Mesenchymal stem cell (in vitro differentiated cells and primary cell): ENCODE results near the gene FMN2.
"Not testable (repeated sequence)": the region's sequence is repeated elsewhere in the genome, so short reads cannot be mapped to it uniquely, and the experiment has no call there.

ENCODE experiments used
- DNase-seq: peaks from one replicate; pipeline ENCODE4 v3.0.0-alpha.2; 2013
- H2AFZ ChIP-seq: one replicate; pipeline ENCODE4 v1.6.1; 2013; ENCODE audit warnings: low read depth, mild to moderate bottlenecking, control low read depth, inconsistent platforms, low read length, moderate library complexity
- H2AK5ac ChIP-seq: 2 replicates; pipeline ENCODE4 v1.6.1; 2013; ENCODE audit warnings: low read length, moderate library complexity, mild to moderate bottlenecking, inconsistent platforms; ENCODE audit not compliant: severe bottlenecking
- H2BK120ac ChIP-seq: one replicate; pipeline ENCODE4 v1.6.1; 2013; ENCODE audit warnings: low read depth, mild to moderate bottlenecking, inconsistent platforms, low read length, moderate library complexity
- H2BK12ac ChIP-seq, 2 experiments: one replicate each; pipeline ENCODE4 v1.6.1; 2013; ENCODE audit warnings: inconsistent platforms in 2 of 2, low read length in 2 of 2, mild to moderate bottlenecking in 2 of 2, moderate library complexity in 2 of 2, control low read depth in 1 of 2
- H2BK15ac ChIP-seq: one replicate; pipeline ENCODE4 v1.6.1; 2013; ENCODE audit warnings: mild to moderate bottlenecking, low read depth, inconsistent platforms; ENCODE audit not compliant: poor library complexity, severe bottlenecking
- H2BK5ac ChIP-seq: 2 replicates; pipeline ENCODE4 v1.6.1; 2013; ENCODE audit warnings: low read depth, mild to moderate bottlenecking, low read length, control low read depth, inconsistent platforms; ENCODE audit not compliant: poor library complexity, severe bottlenecking
- H3K14ac ChIP-seq, 2 experiments: one replicate each; pipeline ENCODE4 v1.6.1; 2013; ENCODE audit warnings: inconsistent platforms in 2 of 2, low read length in 2 of 2, control low read depth in 1 of 2, mild to moderate bottlenecking in 1 of 2, moderate library complexity in 1 of 2
- H3K18ac ChIP-seq, 2 experiments: one replicate each; pipeline ENCODE4 v1.6.1; 2013; ENCODE audit warnings: inconsistent platforms in 2 of 2, low read length in 2 of 2, control low read depth in 1 of 2, low read depth in 1 of 2, mild to moderate bottlenecking in 1 of 2
- H3K23ac ChIP-seq, 2 experiments: one replicate each; pipeline ENCODE4 v1.6.1; 2013; ENCODE audit warnings: inconsistent platforms in 2 of 2, low read length in 2 of 2, mild to moderate bottlenecking in 2 of 2, moderate library complexity in 2 of 2, control low read depth in 1 of 2
- H3K27ac ChIP-seq: 2 replicates; pipeline ENCODE4 v1.5.1; 2013; ENCODE audit warnings: mild to moderate bottlenecking, moderate library complexity, low read length, control low read depth, inconsistent platforms; ENCODE audit not compliant: poor library complexity, severe bottlenecking
- H3K27me3 ChIP-seq, 2 experiments: 2 replicates each; pipeline versions ENCODE4 v1.6.1 to v1.7.0; 2013; ENCODE audit warnings: low read length in 2 of 2, mild to moderate bottlenecking in 2 of 2, moderate library complexity in 2 of 2, control low read depth in 1 of 2, inconsistent platforms in 1 of 2; ENCODE audit not compliant: control insufficient read depth in 1 of 2, insufficient read depth in 1 of 2
- H3K36me3 ChIP-seq, 2 experiments: 2 replicates each; pipeline versions ENCODE4 v1.6.1 to v1.7.0; 2013; ENCODE audit warnings: low read length in 2 of 2, control low read depth in 1 of 2, inconsistent platforms in 1 of 2, low read depth in 1 of 2, mild to moderate bottlenecking in 1 of 2; ENCODE audit not compliant: insufficient read depth in 2 of 2, control insufficient read depth in 1 of 2
- H3K4ac ChIP-seq, 2 experiments: one replicate each; pipeline ENCODE4 v1.6.1; 2013; ENCODE audit warnings: inconsistent platforms in 2 of 2, low read length in 2 of 2, mild to moderate bottlenecking in 2 of 2, moderate library complexity in 2 of 2, control low read depth in 1 of 2, low read depth in 1 of 2
- H3K4me1 ChIP-seq: 2 replicates; pipeline ENCODE4 v1.6.1; 2013; ENCODE audit warnings: low read depth, low read length, control low read depth; ENCODE audit not compliant: control insufficient read depth, insufficient read depth
- H3K4me2 ChIP-seq: 2 replicates; pipeline ENCODE4 v1.6.1; 2013; ENCODE audit warnings: low read length, mild to moderate bottlenecking, inconsistent platforms; ENCODE audit not compliant: poor library complexity, severe bottlenecking
- H3K4me3 ChIP-seq, 2 experiments: 2 replicates each; pipeline versions ENCODE4 v1.5.1 to v1.7.0; 2013; ENCODE audit warnings: low read length in 2 of 2, mild to moderate bottlenecking in 2 of 2, control low read depth in 1 of 2, low read depth in 1 of 2; ENCODE audit not compliant: insufficient read depth in 1 of 2
- H3K79me1 ChIP-seq: replicated peaks from 2 replicates; pipeline ENCODE4 v1.6.1; 2013; ENCODE audit warnings: mild to moderate bottlenecking, control low read depth, low read length, inconsistent platforms; ENCODE audit not compliant: poor library complexity, severe bottlenecking
- H3K9ac ChIP-seq: 2 replicates; pipeline ENCODE4 v1.7.0; 2013; ENCODE audit warnings: mild to moderate bottlenecking, low read length, moderate library complexity
- H3K9me3 ChIP-seq: 2 replicates; pipeline ENCODE4 v1.7.0; 2013; ENCODE audit warnings: mild to moderate bottlenecking, low read length; ENCODE audit not compliant: control insufficient read depth
- H4K8ac ChIP-seq: one replicate; pipeline ENCODE4 v1.6.1; 2013; ENCODE audit warnings: inconsistent platforms, mild to moderate bottlenecking, low read length, moderate library complexity
- H4K91ac ChIP-seq: one replicate; pipeline ENCODE4 v1.6.1; 2013; ENCODE audit warnings: mild to moderate bottlenecking, low read length, inconsistent platforms
- WGBS: methylation state at CpG from one replicate; pipeline ENCODE4 v1.1.7; 2013; ENCODE audit warnings: mixed read lengths; 5-methylcytosine and 5-hydroxymethylcytosine counted together

Gene FMN2

DNA sequence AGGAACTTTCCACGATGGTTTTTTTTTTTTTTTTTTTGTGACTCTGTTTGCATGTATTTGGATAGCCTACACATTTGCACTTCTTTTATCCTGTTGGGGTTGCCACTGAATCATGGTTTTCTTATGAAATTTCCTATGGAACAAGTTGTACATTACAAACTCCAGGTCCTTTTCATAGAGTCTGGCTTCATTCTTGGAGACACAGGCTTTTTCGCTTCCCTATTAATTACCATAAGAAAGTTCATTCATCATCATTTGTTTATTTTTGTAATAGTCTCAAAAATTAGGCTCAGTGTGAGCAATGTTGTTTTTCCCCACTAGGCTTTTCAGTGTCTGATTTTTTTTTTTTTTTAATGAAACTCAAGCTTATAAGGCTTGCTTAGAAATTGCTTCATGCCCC is 179.4 kb downstream of the FMN2 start:
- Histone ChIP-seq H4K91ac (no peak overlapping the region), H2BK12ac (no peak overlapping the region), H2AK5ac (no peak overlapping the region), H3K9ac (no peak overlapping the region), H3K9me3 (peaks cover 26% of the 10 kb centered on the region), H2AFZ (no peak overlapping the region), H3K36me3 (peaks cover 0 to 7% of the 10 kb centered on the region in 2 experiments), H3K14ac (no peak overlapping the region), H4K8ac (no peak overlapping the region), H3K18ac (no peak overlapping the region), H3K4me3 (no peak overlapping the region), H3K23ac (no peak overlapping the region), H3K4me2 (no peak overlapping the region), H2BK120ac (no peak overlapping the region), H3K4ac (no peak overlapping the region), H2BK5ac (no peak overlapping the region), H2BK15ac (no peak overlapping the region), H3K4me1 (no peaks in the 10 kb centered on the region), H3K27me3 (no peaks in the 10 kb centered on the region), H3K79me1 (peaks cover 5% of the 10 kb centered on the region), H3K27ac (no peak overlapping the region)
- no CpG with 5 or more reads among the region's 2 CpGs for WGBS
- DNase-seq, result no peak

DNA sequence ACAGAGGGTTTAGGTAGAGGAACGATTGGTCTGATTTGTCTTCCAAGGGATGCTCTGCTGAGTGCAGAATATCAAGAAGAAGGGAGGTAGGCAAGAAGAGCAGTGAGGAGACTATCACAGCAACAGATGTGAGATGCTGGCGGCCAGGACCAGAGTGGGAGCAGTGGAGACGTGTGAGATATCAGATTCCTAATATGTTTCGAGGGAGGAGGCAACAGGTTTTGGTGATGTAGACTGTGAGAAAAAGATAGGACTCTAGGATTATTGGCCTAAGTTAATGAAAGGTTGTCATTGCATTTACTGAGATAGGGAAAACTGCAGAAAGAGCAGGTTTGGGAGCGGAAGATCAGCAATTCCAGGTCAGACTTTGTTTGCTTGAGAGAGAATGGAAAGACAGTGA is 182.9 kb downstream of the FMN2 start:
- H4K91ac ChIP-seq, result no peak overlapping the region
- WGBS, result 89% methylated on average over 5 of the region's 5 CpGs
- H3K9ac ChIP-seq, result no peak overlapping the region
- H3K4ac ChIP-seq, result no peak overlapping the region
- H4K8ac ChIP-seq, result no peak overlapping the region
- no peak overlapping the region for H3K4me3 ChIP-seq
- H2BK12ac ChIP-seq, result no peak overlapping the region
- H2BK15ac ChIP-seq, result no peak overlapping the region
- H2AK5ac ChIP-seq, result no peak overlapping the region
- H3K23ac ChIP-seq, result no peak overlapping the region
- no peak for DNase-seq
- peaks cover 7% of the 10 kb centered on the region for H3K79me1 ChIP-seq
- no peaks in the 10 kb centered on the region for H3K4me1 ChIP-seq
- no peak overlapping the region for H2BK5ac ChIP-seq
- no peak overlapping the region for H2BK120ac ChIP-seq
- peaks cover 8% of the 10 kb centered on the region for H3K9me3 ChIP-seq
- no peak overlapping the region for H3K4me2 ChIP-seq
- no peak overlapping the region for H3K18ac ChIP-seq
- H3K27me3 ChIP-seq, result no peaks in the 10 kb centered on the region
- peaks cover 0 to 7% of the 10 kb centered on the region in 2 experiments for H3K36me3 ChIP-seq
- no peak overlapping the region for H3K14ac ChIP-seq
- no peak overlapping the region for H2AFZ ChIP-seq
- H3K27ac ChIP-seq, result no peak overlapping the region

DNA sequence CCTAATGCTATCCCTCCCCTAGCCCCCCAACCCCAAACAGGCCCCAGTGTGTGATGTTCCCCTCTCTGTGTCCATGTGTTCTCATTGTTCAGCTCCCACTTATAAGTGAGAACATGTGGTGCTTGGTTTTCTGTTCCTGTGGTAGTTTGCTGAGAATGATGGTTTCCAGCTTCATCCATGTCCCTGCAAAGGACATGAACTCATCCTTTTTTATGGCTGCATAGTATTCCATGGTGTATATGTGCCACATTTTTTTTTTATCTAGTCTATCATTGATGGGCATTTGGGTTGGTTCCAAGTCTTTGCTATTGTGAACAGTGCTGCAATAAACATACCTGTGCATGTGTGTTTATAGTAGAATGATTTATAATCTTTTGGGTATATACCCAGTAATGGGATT is 183.5 kb downstream of the FMN2 start:
- not testable (repeated sequence) for H3K27me3 ChIP-seq, H3K4me3 ChIP-seq, H2AK5ac ChIP-seq, H3K4me2 ChIP-seq, H3K79me1 ChIP-seq, H2BK15ac ChIP-seq, H2AFZ ChIP-seq, H3K14ac ChIP-seq, H3K4ac ChIP-seq, H2BK120ac ChIP-seq, H3K23ac ChIP-seq, H4K91ac ChIP-seq, H3K4me1 ChIP-seq, H2BK5ac ChIP-seq, H3K18ac ChIP-seq, DNase-seq, H2BK12ac ChIP-seq, H3K36me3 ChIP-seq, H3K27ac ChIP-seq, H3K9ac ChIP-seq, H3K9me3 ChIP-seq, H4K8ac ChIP-seq

DNA sequence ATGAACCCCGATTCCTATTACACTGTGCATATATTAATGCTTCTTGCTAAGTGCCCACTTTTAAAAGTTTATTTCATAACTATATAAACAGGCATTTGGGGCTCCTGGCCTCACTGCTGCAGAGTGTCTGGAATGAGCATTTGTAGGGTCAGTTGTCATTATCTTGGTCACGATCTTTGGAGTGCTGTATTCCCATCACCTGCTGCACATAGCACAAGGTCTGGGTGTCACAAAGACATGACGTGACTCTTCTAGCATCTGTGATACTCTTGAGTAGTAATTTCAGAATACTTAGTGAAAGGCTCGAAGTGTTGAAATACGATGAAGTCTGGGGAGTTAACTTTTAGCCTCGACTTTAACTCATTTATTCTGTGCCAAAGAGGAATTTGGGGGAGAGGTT is 186.4 kb downstream of the FMN2 start:
- no peak overlapping the region for H4K8ac ChIP-seq
- no peak overlapping the region for H3K14ac ChIP-seq
- H2BK5ac ChIP-seq, result no peak overlapping the region
- no peak overlapping the region for H3K4me3 ChIP-seq
- no peak overlapping the region for H2AK5ac ChIP-seq
- H3K4ac ChIP-seq, result no peak overlapping the region
- H3K9ac ChIP-seq, result no peak overlapping the region
- H2BK12ac ChIP-seq, result no peak overlapping the region
- WGBS, result 85% methylated on average over 6 of the region's 6 CpGs
- no peaks in the 10 kb centered on the region for H3K9me3 ChIP-seq
- H4K91ac ChIP-seq, result no peak overlapping the region
- H2AFZ ChIP-seq, result no peak overlapping the region
- H3K4me2 ChIP-seq, result no peak overlapping the region
- H3K23ac ChIP-seq, result no peak overlapping the region
- H3K36me3 ChIP-seq, result no peaks in the 10 kb centered on the region
- no peak for DNase-seq
- no peak overlapping the region for H2BK15ac ChIP-seq
- H3K4me1 ChIP-seq, result no peaks in the 10 kb centered on the region
- no peak overlapping the region for H3K18ac ChIP-seq
- no peak overlapping the region for H2BK120ac ChIP-seq
- no peaks in the 10 kb centered on the region for H3K27me3 ChIP-seq
- H3K27ac ChIP-seq, result no peak overlapping the region
- H3K79me1 ChIP-seq, result peaks cover 7% of the 10 kb centered on the region
